Pulmonary artery endothelial cell (primary cell): ENCODE results near the gene GET4. TPM values are rescaled to one million over a fixed set of nuclear protein-coding genes. Genes with fewer than 3 reads are reported as not detected.
"Not testable (repeated sequence)": the region's sequence is repeated elsewhere in the genome, so short reads cannot be mapped to it uniquely, and the experiment has no call there.

Source experiments
- DNase-seq: peaks from one replicate; pipeline ENCODE4 v3.0.0-alpha.2; 2011; ENCODE audit warnings: low read depth, low spot score
- total RNA-seq: library from RNA; depleted of rRNA; stranded (reverse); fragments of >200 nt; gene quantifications from 2 replicates; pipeline ENCODE4 v1.2.3, GENCODE V29; 2014

The GET4 gene
- total RNA-seq, 1 donor from 2014 or later: 44.2 TPM

- no peak for DNase-seq
Observed at GRCh38 chr7:869348-869747, 7.0 kb upstream of the GET4 start.

GRCh38 chr7:871900-872537, 4.3 kb upstream of the GET4 start:
- DNase-seq: no peak

GRCh38 chr7:872685-873084, 3.7 kb upstream of the GET4 start:
- DNase-seq: not testable (repeated sequence)

GRCh38 chr7:873367-874002, 2.9 kb upstream of the GET4 start:
- peak; percentile 67 for DNase-seq

- DNase-seq: no peak
Observed at GRCh38 chr7:874031-874749, 2.2 kb upstream of the GET4 start.

GRCh38 chr7:875051-875450, 1.3 kb upstream of the GET4 start:
- DNase-seq: no peak

GRCh38 chr7:875476-876076, 778 bp upstream of the GET4 start:
- DNase-seq: no peak

- no peak for DNase-seq
Observed at GRCh38 chr7:876972-877311, 588 bp downstream of the GET4 start.

GRCh38 chr7:877312-878232, 1.2 kb downstream of the GET4 start:
- DNase-seq: no peak

GRCh38 chr7:879093-879492, 2.7 kb downstream of the GET4 start:
- DNase-seq: no peak

- no peak for DNase-seq
Observed at GRCh38 chr7:879706-880105, 3.4 kb downstream of the GET4 start.

GRCh38 chr7:880450-880849, 4.1 kb downstream of the GET4 start:
- no peak for DNase-seq

- DNase-seq: no peak
Observed at GRCh38 chr7:881441-882234, 5.3 kb downstream of the GET4 start.

GRCh38 chr7:882336-883035, 6.1 kb downstream of the GET4 start:
- no peak for DNase-seq

- no peak for DNase-seq
Observed at GRCh38 chr7:883055-884021, 7.0 kb downstream of the GET4 start.

- DNase-seq: no peak
Observed at GRCh38 chr7:884191-885003, 8.0 kb downstream of the GET4 start.

GRCh38 chr7:885261-885892, 9.0 kb downstream of the GET4 start:
- no peak for DNase-seq
